ENCODE measurements around the gene PPM1J.

PPM1J gene

GRCh38 chr1:112687361-112687760 lies 27.8 kb downstream of the PPM1J start:
- no peak for DNase-seq (ENCODE audit: low spot score)

- DNase-seq (ENCODE audit: low spot score) = no peak
Measured at GRCh38 chr1:112686835-112687234, 28.3 kb downstream of the PPM1J start.

GRCh38 chr1:112686417-112686816 lies 28.7 kb downstream of the PPM1J start:
- DNase-seq (ENCODE audit: low spot score) = no peak

GRCh38 chr1:112685913-112686312 lies 29.2 kb downstream of the PPM1J start:
- no peak for DNase-seq (ENCODE audit: low spot score)

GRCh38 chr1:112678605-112679004 lies 36.5 kb downstream of the PPM1J start:
- DNase-seq (ENCODE audit: low spot score) = no peak

GRCh38 chr1:112677501-112677900 lies 37.6 kb downstream of the PPM1J start:
- DNase-seq (ENCODE audit: low spot score) = no peak

- DNase-seq (ENCODE audit: low spot score) = no peak
Measured at GRCh38 chr1:112676543-112676942, 38.6 kb downstream of the PPM1J start.

- no peak for DNase-seq (ENCODE audit: low spot score)
Measured at GRCh38 chr1:112675728-112676381, 39.3 kb downstream of the PPM1J start.

GRCh38 chr1:112674986-112675727 lies 40.0 kb downstream of the PPM1J start:
- peak; percentile 78 for DNase-seq (ENCODE audit: low spot score)

GRCh38 chr1:112674440-112674985 lies 40.6 kb downstream of the PPM1J start, which contains the start of gene MOV10:
TSS of gene MOV10 (plus strand) at chr1:112674659. CDS start at chr1:112674913, 254 bp downstream.
- DNase-seq (ENCODE audit: low spot score) = peak; percentile 77

- DNase-seq (ENCODE audit: low spot score) = no peak
Measured at GRCh38 chr1:112673592-112674439, 41.3 kb downstream of the PPM1J start.

GRCh38 chr1:112672842-112673241 lies 42.3 kb downstream of the PPM1J start:
- DNase-seq (ENCODE audit: low spot score) = no peak

GRCh38 chr1:112672009-112672408 lies 43.1 kb downstream of the PPM1J start:
- DNase-seq (ENCODE audit: low spot score) = no peak

GRCh38 chr1:112666946-112667345 lies 48.2 kb downstream of the PPM1J start:
- DNase-seq (ENCODE audit: low spot score) = no peak

- no peak for DNase-seq (ENCODE audit: low spot score)
Measured at GRCh38 chr1:112665857-112666256, 49.3 kb downstream of the PPM1J start.
